Measurements from ENCODE around the gene ATAT1. TPM values are rescaled to one million over a fixed set of nuclear protein-coding genes. Genes with fewer than 3 reads are reported as not detected.

ATAT1 gene
- total and polyA plus RNA-seq, 9 of the 15 experiments (the other 6 are each of a cell fraction or from before 2014, with no cell fraction given), result 0.65 to 5.8 (median 1.6) TPM

- TF ChIP-seq, protein P1, sequence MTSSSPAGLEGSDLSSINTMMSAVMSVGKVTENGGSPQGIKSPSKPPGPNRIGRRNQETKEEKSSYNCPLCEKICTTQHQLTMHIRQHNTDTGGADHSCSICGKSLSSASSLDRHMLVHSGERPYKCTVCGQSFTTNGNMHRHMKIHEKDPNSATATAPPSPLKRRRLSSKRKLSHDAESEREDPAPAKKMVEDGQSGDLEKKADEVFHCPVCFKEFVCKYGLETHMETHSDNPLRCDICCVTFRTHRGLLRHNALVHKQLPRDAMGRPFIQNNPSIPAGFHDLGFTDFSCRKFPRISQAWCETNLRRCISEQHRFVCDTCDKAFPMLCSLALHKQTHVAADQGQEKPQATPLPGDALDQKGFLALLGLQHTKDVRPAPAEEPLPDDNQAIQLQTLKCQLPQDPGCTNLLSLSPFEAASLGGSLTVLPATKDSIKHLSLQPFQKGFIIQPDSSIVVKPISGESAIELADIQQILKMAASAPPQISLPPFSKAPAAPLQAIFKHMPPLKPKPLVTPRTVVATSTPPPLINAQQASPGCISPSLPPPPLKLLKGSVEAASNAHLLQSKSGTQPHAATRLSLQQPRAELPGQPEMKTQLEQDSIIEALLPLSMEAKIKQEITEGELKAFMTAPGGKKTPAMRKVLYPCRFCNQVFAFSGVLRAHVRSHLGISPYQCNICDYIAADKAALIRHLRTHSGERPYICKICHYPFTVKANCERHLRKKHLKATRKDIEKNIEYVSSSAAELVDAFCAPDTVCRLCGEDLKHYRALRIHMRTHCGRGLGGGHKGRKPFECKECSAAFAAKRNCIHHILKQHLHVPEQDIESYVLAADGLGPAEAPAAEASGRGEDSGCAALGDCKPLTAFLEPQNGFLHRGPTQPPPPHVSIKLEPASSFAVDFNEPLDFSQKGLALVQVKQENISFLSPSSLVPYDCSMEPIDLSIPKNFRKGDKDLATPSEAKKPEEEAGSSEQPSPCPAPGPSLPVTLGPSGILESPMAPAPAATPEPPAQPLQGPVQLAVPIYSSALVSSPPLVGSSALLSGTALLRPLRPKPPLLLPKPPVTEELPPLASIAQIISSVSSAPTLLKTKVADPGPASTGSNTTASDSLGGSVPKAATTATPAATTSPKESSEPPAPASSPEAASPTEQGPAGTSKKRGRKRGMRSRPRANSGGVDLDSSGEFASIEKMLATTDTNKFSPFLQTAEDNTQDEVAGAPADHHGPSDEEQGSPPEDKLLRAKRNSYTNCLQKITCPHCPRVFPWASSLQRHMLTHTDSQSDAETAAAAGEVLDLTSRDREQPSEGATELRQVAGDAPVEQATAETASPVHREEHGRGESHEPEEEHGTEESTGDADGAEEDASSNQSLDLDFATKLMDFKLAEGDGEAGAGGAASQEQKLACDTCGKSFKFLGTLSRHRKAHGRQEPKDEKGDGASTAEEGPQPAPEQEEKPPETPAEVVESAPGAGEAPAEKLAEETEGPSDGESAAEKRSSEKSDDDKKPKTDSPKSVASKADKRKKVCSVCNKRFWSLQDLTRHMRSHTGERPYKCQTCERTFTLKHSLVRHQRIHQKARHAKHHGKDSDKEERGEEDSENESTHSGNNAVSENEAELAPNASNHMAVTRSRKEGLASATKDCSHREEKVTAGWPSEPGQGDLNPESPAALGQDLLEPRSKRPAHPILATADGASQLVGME (CRISPR knock-in tag; IDR thresholded peaks at IDR 0.05), result no peak
- TF ChIP-seq ZNF133 (CRISPR knock-in tag; IDR thresholded peaks at IDR 0.05) (no peak), TAL1 (IDR thresholded peaks at IDR 0.05) (no peak), SMARCB1 (IDR thresholded peaks at IDR 0.05; ENCODE audit: insufficient read length, low read depth) (no peak)
- TF ChIP-seq, protein P2, sequence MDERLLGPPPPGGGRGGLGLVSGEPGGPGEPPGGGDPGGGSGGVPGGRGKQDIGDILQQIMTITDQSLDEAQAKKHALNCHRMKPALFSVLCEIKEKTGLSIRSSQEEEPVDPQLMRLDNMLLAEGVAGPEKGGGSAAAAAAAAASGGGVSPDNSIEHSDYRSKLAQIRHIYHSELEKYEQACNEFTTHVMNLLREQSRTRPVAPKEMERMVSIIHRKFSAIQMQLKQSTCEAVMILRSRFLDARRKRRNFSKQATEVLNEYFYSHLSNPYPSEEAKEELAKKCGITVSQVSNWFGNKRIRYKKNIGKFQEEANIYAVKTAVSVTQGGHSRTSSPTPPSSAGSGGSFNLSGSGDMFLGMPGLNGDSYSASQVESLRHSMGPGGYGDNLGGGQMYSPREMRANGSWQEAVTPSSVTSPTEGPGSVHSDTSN (CRISPR knock-in tag; IDR thresholded peaks at IDR 0.05; ENCODE audit: low read depth), result no peak
- TF ChIP-seq, protein P2 (tag; conservative IDR thresholded peaks at IDR 0.05; ENCODE audit: low read depth), result 0 out of 2 replicates have a peak, but pooled peaks have one; percentile 7
- TF ChIP-seq, protein P3, sequence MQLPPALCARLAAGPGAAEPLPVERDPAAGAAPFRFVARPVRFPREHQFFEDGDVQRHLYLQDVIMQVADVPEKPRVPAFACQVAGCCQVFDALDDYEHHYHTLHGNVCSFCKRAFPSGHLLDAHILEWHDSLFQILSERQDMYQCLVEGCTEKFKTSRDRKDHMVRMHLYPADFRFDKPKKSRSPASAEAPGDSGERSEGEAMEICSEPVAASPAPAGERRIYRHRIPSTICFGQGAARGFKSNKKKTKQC (CRISPR knock-in tag; IDR thresholded peaks at IDR 0.05), result no peak
- TF ChIP-seq, protein P4, sequence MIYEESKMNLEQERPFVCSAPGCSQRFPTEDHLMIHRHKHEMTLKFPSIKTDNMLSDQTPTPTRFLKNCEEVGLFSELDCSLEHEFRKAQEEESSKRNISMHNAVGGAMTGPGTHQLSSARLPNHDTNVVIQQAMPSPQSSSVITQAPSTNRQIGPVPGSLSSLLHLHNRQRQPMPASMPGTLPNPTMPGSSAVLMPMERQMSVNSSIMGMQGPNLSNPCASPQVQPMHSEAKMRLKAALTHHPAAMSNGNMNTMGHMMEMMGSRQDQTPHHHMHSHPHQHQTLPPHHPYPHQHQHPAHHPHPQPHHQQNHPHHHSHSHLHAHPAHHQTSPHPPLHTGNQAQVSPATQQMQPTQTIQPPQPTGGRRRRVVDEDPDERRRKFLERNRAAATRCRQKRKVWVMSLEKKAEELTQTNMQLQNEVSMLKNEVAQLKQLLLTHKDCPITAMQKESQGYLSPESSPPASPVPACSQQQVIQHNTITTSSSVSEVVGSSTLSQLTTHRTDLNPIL (CRISPR knock-in tag; IDR thresholded peaks at IDR 0.05), result no peak
- TF ChIP-seq, protein P5, sequence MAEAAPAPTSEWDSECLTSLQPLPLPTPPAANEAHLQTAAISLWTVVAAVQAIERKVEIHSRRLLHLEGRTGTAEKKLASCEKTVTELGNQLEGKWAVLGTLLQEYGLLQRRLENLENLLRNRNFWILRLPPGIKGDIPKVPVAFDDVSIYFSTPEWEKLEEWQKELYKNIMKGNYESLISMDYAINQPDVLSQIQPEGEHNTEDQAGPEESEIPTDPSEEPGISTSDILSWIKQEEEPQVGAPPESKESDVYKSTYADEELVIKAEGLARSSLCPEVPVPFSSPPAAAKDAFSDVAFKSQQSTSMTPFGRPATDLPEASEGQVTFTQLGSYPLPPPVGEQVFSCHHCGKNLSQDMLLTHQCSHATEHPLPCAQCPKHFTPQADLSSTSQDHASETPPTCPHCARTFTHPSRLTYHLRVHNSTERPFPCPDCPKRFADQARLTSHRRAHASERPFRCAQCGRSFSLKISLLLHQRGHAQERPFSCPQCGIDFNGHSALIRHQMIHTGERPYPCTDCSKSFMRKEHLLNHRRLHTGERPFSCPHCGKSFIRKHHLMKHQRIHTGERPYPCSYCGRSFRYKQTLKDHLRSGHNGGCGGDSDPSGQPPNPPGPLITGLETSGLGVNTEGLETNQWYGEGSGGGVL (CRISPR knock-in tag; IDR thresholded peaks at IDR 0.05), result no peak
These were observed 9.0 kb upstream of the ATAT1 start, which contains the start of gene MRPS18B (continued) for GRCh38 chr6:30617565-30618269.

Data from K562 (cell line).